OCI-LY3 (cell line): Measurements from ENCODE around the gene DCLK3.

ENCODE experiments used
- H2AFZ ChIP-seq: fragments of 200-600, 300-600 bp; shearing (Covaris generic); 2 replicates; pipeline ENCODE4 v1.6.0; 2014; ENCODE audit warnings: antibody characterized with exemption, low read depth, low read length
- H3K27ac ChIP-seq: fragments of 200-600, 300-600 bp; sonication (generic); 2 replicates; pipeline ENCODE4 v1.5.1; 2014; ENCODE audit warnings: mild to moderate bottlenecking, low read length, moderate library complexity, mixed read lengths
- H3K27me3 ChIP-seq: fragments of 200-600, 300-600 bp; sonication (generic); 2 replicates; pipeline ENCODE4 v1.6.1; 2014; ENCODE audit warnings: low read depth, low read length, mixed read lengths
- H3K36me3 ChIP-seq: fragments of 200-600, 300-600 bp; sonication (generic); replicated peaks from 2 replicates; pipeline ENCODE3; 2014; ENCODE audit warnings: low read depth, low read length, mixed read lengths
- H3K4me1 ChIP-seq: fragments of 300-600, 200-600 bp; sonication (generic); 2 replicates; pipeline ENCODE4 v1.6.1; 2014; ENCODE audit warnings: low read length, mixed read lengths
- H3K4me2 ChIP-seq: fragments of 200-600, 300-600 bp; sonication (generic); 2 replicates; pipeline ENCODE4 v1.6.1; 2014; ENCODE audit warnings: low read length, mixed read lengths
- H3K4me3 ChIP-seq: fragments of 300-600, 200-600 bp; sonication (generic); 2 replicates; pipeline ENCODE4 v1.5.1; 2014; ENCODE audit warnings: antibody characterized with exemption, mild to moderate bottlenecking, low read length, moderate library complexity
- H3K79me2 ChIP-seq: fragments of 300-600, 200-600 bp; shearing (Covaris generic); 2 replicates; pipeline ENCODE4 v1.6.1; 2014; ENCODE audit warnings: mild to moderate bottlenecking, low read length, mixed read lengths
- H3K9ac ChIP-seq: fragments of 300-600, 200-600 bp; shearing (Covaris generic); 2 replicates; pipeline ENCODE4 v1.6.0; 2014; ENCODE audit warnings: mild to moderate bottlenecking, low read length, moderate library complexity
- H3K9me3 ChIP-seq: fragments of 200-600, 300-600 bp; shearing (Covaris generic); 2 replicates; pipeline ENCODE4 v1.6.1; 2014; ENCODE audit warnings: low read length, mixed read lengths; ENCODE audit not compliant: insufficient read depth
- H4K20me1 ChIP-seq: fragments of 200-600, 300-600 bp; sonication (generic); 2 replicates; pipeline ENCODE4 v1.6.1; 2016; ENCODE audit warnings: low read length, mixed read lengths; ENCODE audit not compliant: insufficient read depth
- EZH2phosphoT487 ChIP-seq: fragments of 200-600 bp; shearing (Covaris generic); IDR thresholded peaks from 2 replicates; pipeline ENCODE4 v1.6.1; 2018; ENCODE audit warnings: antibody characterized with exemption, mixed run types, low read depth
- TF ChIP-seq, protein P1 (sequence below): fragments of 200-600, 300-600 bp; sonication (generic); IDR thresholded peaks from 2 replicates; pipeline ENCODE4 v1.5.1; 2014; ENCODE audit warnings: antibody characterized with exemption, low read length, low read depth

Gene DCLK3

DNA sequence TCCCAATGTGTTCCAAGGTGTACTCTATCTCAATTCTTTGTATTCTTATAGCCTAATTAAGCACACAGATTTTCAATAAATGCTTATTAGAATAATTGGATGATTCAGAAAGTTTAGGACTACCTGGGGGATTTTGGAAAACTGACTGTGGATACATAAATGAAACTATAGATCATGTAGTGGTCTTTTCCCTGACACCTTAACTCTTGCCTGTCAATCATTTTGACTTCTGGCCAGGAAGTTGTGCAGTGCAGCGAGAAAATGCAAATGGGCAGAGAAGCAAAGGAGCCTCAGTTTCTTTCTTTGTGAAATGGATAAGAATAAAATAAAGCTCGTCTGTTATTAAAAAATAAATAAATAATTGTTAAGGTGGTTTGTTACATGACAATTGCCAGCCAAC is 47.4 kb upstream of the DCLK3 start:
- H3K36me3 ChIP-seq = no peaks in the 10 kb centered on the region
- H2AFZ ChIP-seq = no peak overlapping the region
- H3K79me2 ChIP-seq = no peaks in the 10 kb centered on the region
- no peaks in the 10 kb centered on the region for H4K20me1 ChIP-seq
- no peaks in the 10 kb centered on the region for H3K4me1 ChIP-seq
- no peak overlapping the region for H3K27ac ChIP-seq
- no peaks in the 10 kb centered on the region for H3K9me3 ChIP-seq
- no peak overlapping the region for H3K4me3 ChIP-seq
- H3K27me3 ChIP-seq = no peaks in the 10 kb centered on the region
- H3K4me2 ChIP-seq = no peak overlapping the region
- TF ChIP-seq, protein P1, sequence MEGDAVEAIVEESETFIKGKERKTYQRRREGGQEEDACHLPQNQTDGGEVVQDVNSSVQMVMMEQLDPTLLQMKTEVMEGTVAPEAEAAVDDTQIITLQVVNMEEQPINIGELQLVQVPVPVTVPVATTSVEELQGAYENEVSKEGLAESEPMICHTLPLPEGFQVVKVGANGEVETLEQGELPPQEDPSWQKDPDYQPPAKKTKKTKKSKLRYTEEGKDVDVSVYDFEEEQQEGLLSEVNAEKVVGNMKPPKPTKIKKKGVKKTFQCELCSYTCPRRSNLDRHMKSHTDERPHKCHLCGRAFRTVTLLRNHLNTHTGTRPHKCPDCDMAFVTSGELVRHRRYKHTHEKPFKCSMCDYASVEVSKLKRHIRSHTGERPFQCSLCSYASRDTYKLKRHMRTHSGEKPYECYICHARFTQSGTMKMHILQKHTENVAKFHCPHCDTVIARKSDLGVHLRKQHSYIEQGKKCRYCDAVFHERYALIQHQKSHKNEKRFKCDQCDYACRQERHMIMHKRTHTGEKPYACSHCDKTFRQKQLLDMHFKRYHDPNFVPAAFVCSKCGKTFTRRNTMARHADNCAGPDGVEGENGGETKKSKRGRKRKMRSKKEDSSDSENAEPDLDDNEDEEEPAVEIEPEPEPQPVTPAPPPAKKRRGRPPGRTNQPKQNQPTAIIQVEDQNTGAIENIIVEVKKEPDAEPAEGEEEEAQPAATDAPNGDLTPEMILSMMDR = no peak
- no peak for TF ChIP-seq EZH2phosphoT487
- H3K9ac ChIP-seq = no peak overlapping the region

DNA sequence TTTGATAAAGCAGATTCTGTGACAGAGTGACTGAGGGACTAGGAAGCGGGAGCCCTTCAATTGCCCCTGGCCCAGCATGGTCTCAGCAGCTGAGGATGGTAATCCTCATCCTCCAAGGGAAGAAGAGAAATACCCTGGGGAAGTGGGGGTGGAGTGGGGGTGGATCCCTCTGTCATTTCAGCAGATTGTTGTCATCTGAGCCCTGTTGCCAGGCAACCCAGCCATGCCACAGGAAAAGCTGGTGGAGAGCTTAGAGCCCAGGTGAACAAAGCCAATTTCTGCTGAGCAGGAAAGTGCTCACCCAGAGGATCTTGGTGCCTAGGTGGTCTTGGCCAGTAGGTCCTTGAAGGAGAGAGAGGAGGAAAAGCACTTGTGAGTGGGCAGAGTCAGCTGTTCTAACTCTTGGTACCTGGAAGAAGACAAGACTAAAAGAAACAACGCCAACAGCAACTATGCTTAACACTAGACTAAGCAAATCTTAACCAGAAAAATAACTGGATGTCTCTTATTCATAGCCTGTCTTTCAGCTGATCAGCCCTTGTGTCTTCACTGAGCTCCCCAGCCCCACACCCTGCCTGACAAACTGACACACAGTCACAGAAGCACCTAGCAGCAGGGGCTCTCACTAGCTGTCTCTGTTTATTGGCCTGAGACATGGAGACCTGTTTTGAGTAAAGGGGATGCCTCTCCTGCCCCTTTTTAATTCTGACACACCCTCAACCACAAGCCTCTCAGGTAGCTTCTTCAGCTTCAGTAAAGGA is 40.1 kb upstream of the DCLK3 start:
- Histone ChIP-seq H3K4me2 (no peak overlapping the region), H3K4me1 (no peaks in the 10 kb centered on the region), H4K20me1 (no peaks in the 10 kb centered on the region), H3K27me3 (no peaks in the 10 kb centered on the region), H3K9ac (no peak overlapping the region), H3K79me2 (no peaks in the 10 kb centered on the region), H3K9me3 (no peaks in the 10 kb centered on the region), H3K27ac (no peak overlapping the region), H3K36me3 (no peaks in the 10 kb centered on the region), H2AFZ (no peak overlapping the region), H3K4me3 (no peak overlapping the region)
- no peak for TF ChIP-seq EZH2phosphoT487
- TF ChIP-seq, protein P1 = no peak

GRCh38 chr3:36803091-36803791 is 38.9 kb upstream of the DCLK3 start:
- Histone ChIP-seq H3K79me2 (no peaks in the 10 kb centered on the region), H3K27me3 (no peaks in the 10 kb centered on the region), H3K9ac (no peak overlapping the region), H2AFZ (no peak overlapping the region), H3K27ac (no peak overlapping the region), H3K9me3 (no peaks in the 10 kb centered on the region), H3K4me3 (no peak overlapping the region), H3K36me3 (no peaks in the 10 kb centered on the region), H3K4me1 (no peaks in the 10 kb centered on the region), H4K20me1 (no peaks in the 10 kb centered on the region), H3K4me2 (no peak overlapping the region)
- TF ChIP-seq, protein P1 = no peak
- TF ChIP-seq EZH2phosphoT487 = no peak

DNA sequence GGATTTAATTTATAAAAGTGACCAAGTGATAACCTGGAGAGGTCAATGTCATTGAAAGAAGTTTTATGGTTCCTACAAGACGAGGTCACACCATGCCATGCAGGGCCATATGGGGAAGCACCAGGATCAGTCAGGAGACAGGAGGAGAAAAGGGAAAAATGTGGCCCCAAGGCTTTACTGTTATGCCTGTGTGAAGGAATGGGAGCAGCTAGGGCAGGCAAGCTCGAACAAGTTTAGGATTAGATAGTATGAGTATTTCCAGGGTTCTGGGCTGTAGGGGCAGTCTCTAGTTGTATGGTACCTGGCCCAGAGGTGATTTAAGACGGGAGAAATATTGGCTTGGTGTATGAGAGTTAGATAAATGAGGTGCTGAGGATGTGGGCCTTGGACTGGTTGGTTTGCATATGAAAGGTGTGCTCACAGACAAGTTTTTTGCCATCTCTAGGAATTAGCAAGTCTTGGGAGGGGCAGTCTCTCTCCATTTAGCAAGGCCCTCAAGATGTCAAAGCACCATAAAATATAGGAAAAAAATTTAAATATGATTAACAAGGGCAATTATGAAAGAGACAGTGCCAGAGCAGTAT is 36.3 kb upstream of the DCLK3 start:
- no peaks in the 10 kb centered on the region for H3K27me3 ChIP-seq
- no peak overlapping the region for H2AFZ ChIP-seq
- no peaks in the 10 kb centered on the region for H3K9me3 ChIP-seq
- no peak overlapping the region for H3K27ac ChIP-seq
- no peaks in the 10 kb centered on the region for H3K4me1 ChIP-seq
- TF ChIP-seq, protein P1 = no peak
- no peak for TF ChIP-seq EZH2phosphoT487
- no peaks in the 10 kb centered on the region for H3K79me2 ChIP-seq
- no peak overlapping the region for H3K9ac ChIP-seq
- H3K36me3 ChIP-seq = no peaks in the 10 kb centered on the region
- H3K4me2 ChIP-seq = no peak overlapping the region
- no peak overlapping the region for H3K4me3 ChIP-seq
- no peaks in the 10 kb centered on the region for H4K20me1 ChIP-seq
